KBM-7 (cell line): ENCODE results near the gene POMGNT2.

Experiments used
- DNase-seq: peaks from one replicate; pipeline ENCODE4 v3.0.0-alpha.2; 2015
- in situ Hi-C: fragments of 300-500 bp; cut with MboI; formaldehyde crosslinking; loops from 2 replicates; pipeline ENCODE4 v1.14.3; 2020; ENCODE audit warnings: low sequenced_read_pairs, low pct_unique_long_range_greater_than_20kb, mixed read lengths

The POMGNT2 gene

DNA sequence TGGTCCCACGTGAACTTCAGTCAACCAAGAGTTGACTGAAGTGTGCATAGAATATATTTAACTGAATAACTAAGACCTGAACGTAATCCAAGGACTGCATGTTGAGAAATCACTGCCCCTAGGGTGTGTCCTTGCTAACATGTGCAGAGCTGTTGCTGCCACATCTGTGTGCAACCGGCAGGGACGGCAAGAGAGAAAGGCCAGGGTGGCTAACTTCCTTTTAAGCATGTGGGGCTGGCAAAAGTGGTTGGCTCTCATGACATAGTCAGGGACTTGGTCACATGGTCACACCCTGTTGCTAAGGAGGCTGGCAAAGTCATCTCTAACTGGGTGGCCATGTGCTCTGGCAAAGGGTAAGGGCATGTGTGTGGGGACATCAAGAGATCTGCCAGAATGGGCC is 74.4 kb downstream of the POMGNT2 start:
- in situ Hi-C loops = no loop called here
- no peak for DNase-seq

DNA sequence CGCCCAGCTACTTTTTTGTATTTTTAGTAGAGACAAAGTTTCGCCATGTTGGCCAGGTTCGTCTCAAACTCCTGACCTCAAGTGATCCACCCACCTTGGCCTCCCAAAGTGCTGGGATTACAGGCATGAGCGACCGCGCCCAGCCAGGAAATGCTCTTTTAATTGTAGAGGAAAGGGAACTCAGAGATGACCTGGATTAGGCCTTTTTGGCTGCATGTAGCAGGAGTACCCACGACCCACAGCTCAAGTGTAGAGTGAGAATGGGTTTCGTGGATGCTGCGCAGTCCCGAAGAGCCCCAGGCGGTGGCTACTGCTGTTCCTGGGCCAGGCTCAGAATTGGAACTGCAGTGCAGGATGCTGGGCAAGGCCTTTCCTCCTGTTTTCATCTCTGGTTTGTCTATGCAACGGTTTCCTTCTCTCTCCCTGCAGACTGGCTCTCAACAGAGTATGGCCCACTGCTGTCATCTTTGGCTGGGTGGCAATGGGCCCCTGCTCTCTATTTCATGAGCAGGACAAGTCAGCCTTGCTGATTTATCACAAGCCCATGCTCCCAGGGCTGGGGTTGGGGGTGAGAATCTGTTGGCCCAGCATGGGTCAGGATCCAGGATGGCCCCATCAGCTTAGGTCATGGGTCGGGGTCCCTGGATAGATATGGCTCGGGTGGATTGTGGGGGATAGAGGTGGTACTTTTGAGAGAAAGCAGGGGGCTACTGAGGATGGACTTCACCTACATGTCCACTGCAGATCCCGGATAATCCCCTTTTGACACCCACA is 75.5 kb downstream of the POMGNT2 start:
- in situ Hi-C loops = no loop called here
- DNase-seq = no peak
